Measurements from ENCODE around the gene TMEM44. TPM values are rescaled to one million over a fixed set of nuclear protein-coding genes. Genes with fewer than 3 reads are reported as not detected.

The TMEM44 gene
- total RNA-seq, 2 donors from 2014 or later: 40.1 to 43.2 TPM

GRCh38 chr3:194586836-194587235, 46.4 kb downstream of the TMEM44 start:
- TF ChIP-seq CTCF (IDR thresholded peaks at IDR 0.05): no peak
- no peak overlapping the region for H3K27ac ChIP-seq
- H3K27me3 ChIP-seq: no peaks in the 10 kb centered on the region

GRCh38 chr3:194585880-194586281, 47.3 kb downstream of the TMEM44 start:
- Histone ChIP-seq H3K27ac (no peak overlapping the region), H3K4me3 (no peak overlapping the region), H3K27me3 (no peaks in the 10 kb centered on the region), H3K9ac (ENCODE audit: low read depth in 2 of 2, low read length in 2 of 2) (no peak overlapping the region), H3K9me3 (no peaks in the 10 kb centered on the region), H3K4me1 (no peaks in the 10 kb centered on the region), H3K36me3 (no peaks in the 10 kb centered on the region)
- no peak for DNase-seq
- intact Hi-C loops (cut with DNase I): no loop called here
- no peak for TF ChIP-seq CTCF (IDR thresholded peaks at IDR 0.05)

More at GRCh38 chr3:194586836-194587235, 46.4 kb downstream of the TMEM44 start:
- no peak for DNase-seq
- Histone ChIP-seq H3K4me3 (no peak overlapping the region), H3K9me3 (no peaks in the 10 kb centered on the region), H3K36me3 (no peaks in the 10 kb centered on the region), H3K9ac (ENCODE audit: low read depth in 2 of 2, low read length in 2 of 2) (no peak overlapping the region), H3K4me1 (no peaks in the 10 kb centered on the region)
- intact Hi-C loops (cut with DNase I): no loop called here

DNA sequence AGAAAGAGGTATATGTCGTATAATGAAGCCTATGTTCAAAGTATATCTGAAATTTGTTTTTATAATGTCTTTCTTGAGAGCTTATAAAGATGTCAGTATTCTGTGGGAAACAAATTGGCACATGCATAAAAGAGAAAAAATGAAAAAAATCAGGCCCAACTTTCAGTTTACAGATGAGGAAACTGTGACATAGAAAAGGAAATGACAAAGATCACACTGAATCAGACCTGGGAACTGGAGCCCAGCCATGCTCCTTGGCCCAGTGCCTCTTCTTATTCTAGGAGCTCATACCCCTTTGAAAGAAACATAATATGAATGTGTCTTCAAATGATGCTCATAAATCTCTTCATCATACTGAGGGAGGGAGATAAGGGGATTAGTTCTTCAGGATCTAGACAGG, 48.4 kb downstream of the TMEM44 start:
- TF ChIP-seq CTCF (IDR thresholded peaks at IDR 0.05): no peak
- Histone ChIP-seq H3K4me3 (no peak overlapping the region), H3K27me3 (no peaks in the 10 kb centered on the region), H3K27ac (no peak overlapping the region), H3K36me3 (no peaks in the 10 kb centered on the region), H3K9ac (ENCODE audit: low read depth in 2 of 2, low read length in 2 of 2) (no peak overlapping the region), H3K4me1 (no peaks in the 10 kb centered on the region), H3K9me3 (no peaks in the 10 kb centered on the region)
- DNase-seq: no peak
- intact Hi-C loops (cut with DNase I): loop anchor here (5.0 kb wide), 1 partner anchor 103 kb away; no protein-coding TSS in a partner anchor

GRCh38 chr3:194584320-194584776, 48.9 kb downstream of the TMEM44 start:
- Histone ChIP-seq H3K27ac (peak overlapping the region; percentile 95), H3K9ac (ENCODE audit: low read depth in 2 of 2, low read length in 2 of 2) (peak overlapping the region; percentile 94 to 98), H3K4me1 (no peaks in the 10 kb centered on the region), H3K4me3 (peak overlapping the region; percentile 58), H3K9me3 (no peaks in the 10 kb centered on the region), H3K36me3 (no peaks in the 10 kb centered on the region), H3K27me3 (no peaks in the 10 kb centered on the region)
- DNase-seq: no peak
- intact Hi-C loops (cut with DNase I): loop anchor here (5.0 kb wide), 1 partner anchor 102 kb away; no protein-coding TSS in a partner anchor
- no peak for TF ChIP-seq CTCF (IDR thresholded peaks at IDR 0.05)

DNA sequence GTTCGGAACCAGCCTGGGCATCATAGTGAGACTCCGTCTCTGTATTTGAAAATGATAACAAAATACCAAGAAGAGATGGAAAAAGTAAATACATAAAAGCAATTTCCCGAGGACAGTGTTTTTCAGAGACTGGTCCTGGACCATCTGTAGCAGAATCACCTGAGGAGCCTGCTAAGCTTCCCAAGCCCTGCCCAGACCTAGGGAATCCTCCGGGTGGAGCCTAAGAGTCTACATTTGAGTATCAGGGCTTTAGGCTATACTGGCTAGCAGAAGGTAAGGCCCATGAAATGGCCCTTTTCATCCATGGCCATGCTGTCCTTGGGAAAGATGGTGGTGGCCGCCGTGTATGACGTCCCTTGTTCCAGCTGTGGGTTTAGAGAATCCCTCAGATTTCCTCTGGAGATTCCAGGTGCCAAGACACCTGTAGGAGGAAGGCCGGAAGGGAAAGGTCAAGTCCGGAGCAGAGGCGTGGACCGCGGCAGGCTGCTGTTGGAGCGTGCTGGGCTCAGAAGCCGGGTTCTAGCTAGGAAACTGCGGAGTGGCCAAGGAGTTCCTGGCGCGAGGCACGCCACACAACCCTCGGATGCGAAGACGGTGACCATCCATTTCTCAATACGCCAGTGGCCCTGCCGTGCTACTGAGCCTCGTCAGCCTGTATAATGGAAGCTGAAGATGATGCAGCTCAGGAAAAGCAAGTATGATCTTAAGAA, 50.9 kb downstream of the TMEM44 start:
- Histone ChIP-seq H3K9ac (ENCODE audit: low read depth in 2 of 2, low read length in 2 of 2) (no peak overlapping the region), H3K9me3 (no peaks in the 10 kb centered on the region), H3K27ac (no peak overlapping the region), H3K27me3 (no peaks in the 10 kb centered on the region), H3K36me3 (no peaks in the 10 kb centered on the region), H3K4me3 (no peak overlapping the region), H3K4me1 (no peaks in the 10 kb centered on the region)
- intact Hi-C loops (cut with DNase I): loop anchor here (5.0 kb wide), 1 partner anchor 100 kb away; no protein-coding TSS in a partner anchor
- DNase-seq: no peak
- no peak for TF ChIP-seq CTCF (IDR thresholded peaks at IDR 0.05)
